HepG2 (cell line): ENCODE measurements around the gene TPBGL. TPM values are rescaled to one million over a fixed set of nuclear protein-coding genes. Genes with fewer than 3 reads are reported as not detected.
A peak's percentile ranks its signal among the peaks of the same experiment; 100 is the strongest.

Experiments used
- ATAC-seq: fragments of 200-7000 bp; cut with Tn5 transposase; 3 replicates; pipeline ENCODE4 v1.9.1; 2020; ENCODE audit warnings: mild to moderate bottlenecking, moderate library complexity
- BruUV-seq: library from RNA; stranded (reverse); fragments of 400-500 nt; replicated peaks from 2 replicates; lab custom pipeline; 2021; lab: Mats Ljungman, UMichigan
- CTCF ChIA-PET: fragments of 300-600 bp; formaldehyde crosslinking; extraction: SDS; loops from one replicate; lab custom pipeline; 2021; ENCODE audit warnings: low total read pairs, inconsistent platforms, low intra/inter-chr PET ratio; lab: Yijun Ruan, JAX
- POLR2A ChIA-PET: fragments of 350-600 bp; sonication (Branson Sonifier 250); formaldehyde crosslinking; loops from one replicate; lab custom pipeline; 2020; ENCODE audit warnings: antibody characterized with exemption, inconsistent platforms; lab: Yijun Ruan, JAX
- DNase-seq: peaks from one replicate; pipeline ENCODE4 v3.0.0-alpha.2; 2015; ENCODE audit warnings: low spot score
- FAIRE-seq: peaks from 3 replicates; lab custom pipeline; 2011; peaks lifted over from hg19 to GRCh38; lab: Jason Lieb, UNC
- H2AFZ ChIP-seq: one replicate; pipeline ENCODE4 v1.6.1; 2011; ENCODE audit warnings: low read length, inconsistent platforms
- H3K27ac ChIP-seq: fragments of 300-600 bp; 3 replicates; pipeline ENCODE4 v1.8.0; 2011; ENCODE audit warnings: mixed run types, mild to moderate bottlenecking, mixed read lengths, low read length, inconsistent platforms; ENCODE audit not compliant: insufficient read depth; ENCODE audit errors: extremely low read length
- H3K27me3 ChIP-seq, 2 experiments: fragments of 200-600 bp in 1 of 2; 2 replicates in 1 of 2; 3 replicates in 1 of 2; pipeline versions ENCODE4 v1.6.0 to v1.8.0; 2011; ENCODE audit warnings: low read length in 2 of 2, mild to moderate bottlenecking in 2 of 2, moderate library complexity in 2 of 2, inconsistent platforms in 1 of 2; ENCODE audit not compliant: insufficient read depth in 2 of 2, control insufficient read depth in 1 of 2
- H3K36me3 ChIP-seq, 2 experiments: fragments of 200-600 bp in 1 of 2; replicated peaks in 1 of 2; 2 replicates in 1 of 2; 3 replicates in 1 of 2; pipeline versions ENCODE4 v1.5.1 to v1.8.0; 2011; ENCODE audit warnings: low read length in 2 of 2, inconsistent platforms in 1 of 2; ENCODE audit not compliant: insufficient read depth in 2 of 2, control insufficient read depth in 1 of 2
- H3K4me1 ChIP-seq: 2 replicates; pipeline ENCODE4 v1.5.1; 2012; ENCODE audit warnings: low read length, inconsistent platforms; ENCODE audit not compliant: insufficient read depth
- H3K4me2 ChIP-seq: 2 replicates; pipeline ENCODE4 v1.6.0; 2011; ENCODE audit warnings: low read depth, low read length, inconsistent platforms
- H3K4me3 ChIP-seq, 3 experiments: fragments of 200-600 bp in 1 of 3; sonication (generic), shearing (Covaris generic) in 1 of 3; replicated peaks in 1 of 3; 2 replicates each; pipeline ENCODE4 v1.5.1; 2011 to 2016; ENCODE audit warnings: low read length in 3 of 3, inconsistent platforms in 2 of 3, low read depth in 2 of 3, mild to moderate bottlenecking in 2 of 3, control low read depth in 1 of 3, mixed read lengths in 1 of 3; ENCODE audit not compliant: insufficient read depth in 1 of 3
- H3K79me2 ChIP-seq: one replicate; pipeline ENCODE4 v1.6.1; 2011; ENCODE audit warnings: low read length, inconsistent platforms; ENCODE audit not compliant: insufficient read depth
- H3K9ac ChIP-seq: 2 replicates; pipeline ENCODE4 v1.6.0; 2011; ENCODE audit warnings: mild to moderate bottlenecking, low read depth, low read length, inconsistent platforms; ENCODE audit not compliant: insufficient read depth
- H3K9me3 ChIP-seq: 2 replicates; pipeline ENCODE4 v1.5.1; 2012; ENCODE audit warnings: mild to moderate bottlenecking, low read length
- H4K20me1 ChIP-seq: 2 replicates; pipeline ENCODE4 v1.6.0; 2011; ENCODE audit warnings: inconsistent platforms, mild to moderate bottlenecking, low read length, moderate library complexity; ENCODE audit not compliant: insufficient read depth
- DRAP1 ChIP-seq: IDR thresholded peaks from 2 replicates; pipeline ENCODE4 v1.6.1; 2016; ENCODE audit warnings: missing genetic modification reagents, missing compliant biosample characterization
- EHMT2 ChIP-seq: fragments of 200-600 bp; sonication (generic); IDR thresholded peaks from 2 replicates; pipeline ENCODE4 v1.7.0; 2017; ENCODE audit warnings: antibody characterized with exemption, low read depth, low read length, borderline replicate concordance
- HHEX ChIP-seq: IDR thresholded peaks from 2 replicates; pipeline ENCODE4 v1.6.1; 2016; ENCODE audit warnings: control low read depth
- HNRNPH1 ChIP-seq: fragments of 200-400 bp; formaldehyde crosslinking; optimal IDR thresholded peaks from 2 replicates; pipeline ENCODE3; 2017; ENCODE audit warnings: mild to moderate bottlenecking, low read depth, low read length
- MED13 ChIP-seq: sonication (generic); formaldehyde crosslinking; IDR thresholded peaks from 2 replicates; pipeline ENCODE4 v1.5.0; 2020; ENCODE audit warnings: missing genetic modification reagents
- MEIS2 ChIP-seq: sonication (generic); formaldehyde crosslinking; IDR thresholded peaks from 2 replicates; pipeline ENCODE4 v1.9.0; 2021; ENCODE audit warnings: mild to moderate bottlenecking, missing genetic modification reagents
- POGK ChIP-seq: sonication (generic); formaldehyde crosslinking; conservative IDR thresholded peaks from 2 replicates; pipeline ENCODE4 v1.8.0; 2022; ENCODE audit warnings: mild to moderate bottlenecking, moderate library complexity, missing genetic modification reagents
- SRF ChIP-seq: IDR thresholded peaks from 2 replicates; pipeline ENCODE4 v1.6.1; 2011; ENCODE audit warnings: mild to moderate bottlenecking, low read depth, low read length, moderate library complexity
- ZFP1 ChIP-seq: IDR thresholded peaks from 2 replicates; pipeline ENCODE4 v1.6.1; 2016
- ZNF260 ChIP-seq: sonication (generic); formaldehyde crosslinking; IDR thresholded peaks from 2 replicates; pipeline ENCODE4 v1.4.0; 2020; ENCODE audit warnings: missing genetic modification reagents, low read depth, mild to moderate bottlenecking, borderline replicate concordance
- ZNF350 ChIP-seq: sonication (generic); formaldehyde crosslinking; IDR thresholded peaks from 2 replicates; pipeline ENCODE4 v1.4.0; 2020; ENCODE audit warnings: mild to moderate bottlenecking, low read depth, missing genetic modification reagents, borderline replicate concordance
- ZNF362 ChIP-seq: sonication (generic); formaldehyde crosslinking; IDR thresholded peaks from 2 replicates; pipeline ENCODE4 v1.4.0; 2020; ENCODE audit warnings: missing genetic modification reagents, mild to moderate bottlenecking, borderline replicate concordance
- ZNF629 ChIP-seq: sonication (generic); formaldehyde crosslinking; conservative IDR thresholded peaks from 2 replicates; pipeline ENCODE4 v1.5.0; 2020; ENCODE audit warnings: missing genetic modification reagents
- ZNF720 ChIP-seq: sonication (generic); formaldehyde crosslinking; IDR thresholded peaks from 2 replicates; pipeline ENCODE4 v1.4.0; 2020; ENCODE audit warnings: missing genetic modification reagents
- WGBS: methylation state at CpG from one replicate; pipeline ENCODE4 v1.1.6; 2017; ENCODE audit warnings: low lambda C conversion rate; 5-methylcytosine and 5-hydroxymethylcytosine counted together
- in situ Hi-C: cut with HindIII; loops from 2 replicates; pipeline ENCODE4 v1.10.0; 2017; ENCODE audit warnings: low pct_unique_long_range_greater_than_20kb; ENCODE audit not compliant: extremely low pct_ligation_motif_present
- intact Hi-C: fragments of 100-400 bp; cut with micrococcal nuclease; formaldehyde crosslinking; loops from one replicate; pipeline ENCODE4 v1.10.0; 2022; ENCODE audit not compliant: unreplicated experiment
- polyA plus RNA-seq, 8 experiments: library from polyadenylated mRNA; depleted of rRNA in 3 of 8; stranded (reverse) in 7 of 8; unstranded in 1 of 8; fragments of >200 nt; fragmentation: Illumina TruSeq in 4 of 8; extraction: Trizol in 4 of 8; gene quantifications; 2 replicates each; pipeline versions ENCODE4 v1.2.1 to v1.2.3, GENCODE V29; 2011 to 2016; ENCODE audit warnings: low read depth in 4 of 8, missing spikeins in 1 of 8, mixed read lengths in 1 of 8; ENCODE audit not compliant: insufficient read depth in 1 of 8
- total RNA-seq, 5 experiments: library from RNA; depleted of rRNA; stranded (reverse); fragments of >200 nt; fragmentation: Illumina TruSeq; extraction: Trizol; gene quantifications; 2 replicates each; pipeline ENCODE4 v1.2.3, GENCODE V29; 2016; ENCODE audit warnings: low read depth in 1 of 5
- TF ChIP-seq, protein P1 (sequence below): sonication (generic); formaldehyde crosslinking; IDR thresholded peaks from 2 replicates; pipeline ENCODE4 v1.4.0; 2020; ENCODE audit warnings: missing genetic modification reagents, borderline replicate concordance
- TF ChIP-seq, protein P2 (sequence below): sonication (generic); formaldehyde crosslinking; IDR thresholded peaks from 2 replicates; pipeline ENCODE4 v1.8.1; 2022; ENCODE audit warnings: mild to moderate bottlenecking, missing genetic modification reagents

The TPBGL gene
- total and polyA plus RNA-seq, 2 of the 13 experiments (the other 11 are each of a cell fraction or from before 2014, with no cell fraction given): not detected

DNA sequence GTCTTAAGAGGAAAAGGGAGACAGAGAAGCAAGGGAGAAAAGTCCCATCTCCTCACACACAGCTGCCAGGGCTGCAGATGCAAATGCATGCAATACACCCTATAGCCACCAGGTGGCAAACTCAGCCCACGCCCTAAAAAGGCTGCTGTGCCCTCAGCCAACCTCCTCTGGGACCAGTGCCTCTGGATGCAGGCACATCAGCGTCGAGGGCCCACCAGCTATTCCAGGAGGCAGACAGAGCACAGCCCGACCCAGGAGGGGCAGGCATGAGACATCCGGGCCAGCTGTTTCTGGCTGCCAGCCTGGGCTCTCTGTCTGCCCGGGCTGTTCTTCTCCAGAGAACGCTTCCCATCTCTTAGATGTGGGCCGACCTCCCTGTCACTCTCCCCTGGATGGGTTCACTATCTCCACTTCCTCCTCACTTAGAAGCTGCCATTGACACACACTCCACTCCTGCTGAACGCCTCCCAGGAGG is 39.7 kb downstream of the TPBGL start:
- Histone ChIP-seq H3K27me3 (no peaks in the 10 kb centered on the region), H3K4me3 (no peak overlapping the region), H3K9me3 (no peaks in the 10 kb centered on the region), H3K36me3 (peaks cover 38 to 69% of the 10 kb centered on the region in 2 experiments), H3K27ac (no peak overlapping the region), H2AFZ (no peak overlapping the region), H4K20me1 (peaks cover 8% of the 10 kb centered on the region; the same call in 1 of the 2 replicates), H3K4me2 (no peak overlapping the region), H3K9ac (no peak overlapping the region), H3K4me1 (peaks cover 22% of the 10 kb centered on the region), H3K79me2 (no peaks in the 10 kb centered on the region)
- BruUV-seq: no TSS peak
- ChIA-PET CTCF (interaction anchor here (0.6 to 2.9 kb wide), 2 partner anchors 96 to 103 kb away, joined by 3 to 37 read pairs; no protein-coding TSS in a partner anchor), POLR2A (no interaction called here)
- in situ Hi-C loops (loop anchor here (5.0 kb wide), 1 partner anchor 102 kb away; no protein-coding TSS in a partner anchor), intact Hi-C loops (loop anchor here (1.0 kb wide), 1 partner anchor 48 kb away; no protein-coding TSS in a partner anchor)
- ATAC-seq: peak; percentile 85
- DNase-seq: peak; percentile 54
- FAIRE-seq: peak; percentile 84
- 44% methylated on average over 9 of the region's 9 CpGs for WGBS
- no peak for TF ChIP-seq POGK (CRISPR knock-in tag)
- no peak for TF ChIP-seq ZNF720
- TF ChIP-seq, protein P1, sequence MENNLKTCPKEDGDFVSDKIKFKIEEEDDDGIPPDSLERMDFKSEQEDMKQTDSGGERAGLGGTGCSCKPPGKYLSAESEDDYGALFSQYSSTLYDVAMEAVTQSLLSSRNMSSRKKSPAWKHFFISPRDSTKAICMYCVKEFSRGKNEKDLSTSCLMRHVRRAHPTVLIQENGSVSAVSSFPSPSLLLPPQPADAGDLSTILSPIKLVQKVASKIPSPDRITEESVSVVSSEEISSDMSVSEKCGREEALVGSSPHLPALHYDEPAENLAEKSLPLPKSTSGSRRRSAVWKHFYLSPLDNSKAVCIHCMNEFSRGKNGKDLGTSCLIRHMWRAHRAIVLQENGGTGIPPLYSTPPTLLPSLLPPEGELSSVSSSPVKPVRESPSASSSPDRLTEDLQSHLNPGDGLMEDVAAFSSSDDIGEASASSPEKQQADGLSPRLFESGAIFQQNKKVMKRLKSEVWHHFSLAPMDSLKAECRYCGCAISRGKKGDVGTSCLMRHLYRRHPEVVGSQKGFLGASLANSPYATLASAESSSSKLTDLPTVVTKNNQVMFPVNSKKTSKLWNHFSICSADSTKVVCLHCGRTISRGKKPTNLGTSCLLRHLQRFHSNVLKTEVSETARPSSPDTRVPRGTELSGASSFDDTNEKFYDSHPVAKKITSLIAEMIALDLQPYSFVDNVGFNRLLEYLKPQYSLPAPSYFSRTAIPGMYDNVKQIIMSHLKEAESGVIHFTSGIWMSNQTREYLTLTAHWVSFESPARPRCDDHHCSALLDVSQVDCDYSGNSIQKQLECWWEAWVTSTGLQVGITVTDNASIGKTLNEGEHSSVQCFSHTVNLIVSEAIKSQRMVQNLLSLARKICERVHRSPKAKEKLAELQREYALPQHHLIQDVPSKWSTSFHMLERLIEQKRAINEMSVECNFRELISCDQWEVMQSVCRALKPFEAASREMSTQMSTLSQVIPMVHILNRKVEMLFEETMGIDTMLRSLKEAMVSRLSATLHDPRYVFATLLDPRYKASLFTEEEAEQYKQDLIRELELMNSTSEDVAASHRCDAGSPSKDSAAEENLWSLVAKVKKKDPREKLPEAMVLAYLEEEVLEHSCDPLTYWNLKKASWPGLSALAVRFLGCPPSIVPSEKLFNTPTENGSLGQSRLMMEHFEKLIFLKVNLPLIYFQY: no peak
- peak; percentile 59; the same call in 1 of the 2 replicates for TF ChIP-seq SRF
- no peak for TF ChIP-seq HHEX (CRISPR knock-in tag)
- TF ChIP-seq ZNF260 (CRISPR knock-in tag): no peak
- TF ChIP-seq MED13: no peak
- TF ChIP-seq, protein P2, sequence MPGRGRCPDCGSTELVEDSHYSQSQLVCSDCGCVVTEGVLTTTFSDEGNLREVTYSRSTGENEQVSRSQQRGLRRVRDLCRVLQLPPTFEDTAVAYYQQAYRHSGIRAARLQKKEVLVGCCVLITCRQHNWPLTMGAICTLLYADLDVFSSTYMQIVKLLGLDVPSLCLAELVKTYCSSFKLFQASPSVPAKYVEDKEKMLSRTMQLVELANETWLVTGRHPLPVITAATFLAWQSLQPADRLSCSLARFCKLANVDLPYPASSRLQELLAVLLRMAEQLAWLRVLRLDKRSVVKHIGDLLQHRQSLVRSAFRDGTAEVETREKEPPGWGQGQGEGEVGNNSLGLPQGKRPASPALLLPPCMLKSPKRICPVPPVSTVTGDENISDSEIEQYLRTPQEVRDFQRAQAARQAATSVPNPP (CRISPR knock-in tag): no peak
- no peak for TF ChIP-seq EHMT2
- no peak for TF ChIP-seq ZNF362
- 0 out of 2 replicates have a peak, but pooled peaks have one; percentile 14 for TF ChIP-seq DRAP1 (CRISPR knock-in tag)
- no peak for TF ChIP-seq ZNF629 (CRISPR knock-in tag)
- TF ChIP-seq ZNF350 (CRISPR knock-in tag): 0 out of 2 replicates have a peak, but pooled peaks have one; percentile 10
- no peak for TF ChIP-seq HNRNPH1
- TF ChIP-seq ZFP1: no peak
- no peak for TF ChIP-seq MEIS2 (CRISPR knock-in tag)
